Stimulated activated CD8-positive, alpha-beta memory T cell treated with anti-CD3 and anti-CD28 coated beads, Interleukin-4, amount 100 ng/mL, for 24 hours (primary cell): ENCODE data around the gene EFHD2.
"Not testable (repeated sequence)": the region's sequence is repeated elsewhere in the genome, so short reads cannot be mapped to it uniquely, and the experiment has no call there.

Experiments used
- DNase-seq: peaks from one replicate; pipeline ENCODE4 v3.0.0-alpha.2; 2020; ENCODE audit warnings: low read depth

Gene EFHD2, protein sequence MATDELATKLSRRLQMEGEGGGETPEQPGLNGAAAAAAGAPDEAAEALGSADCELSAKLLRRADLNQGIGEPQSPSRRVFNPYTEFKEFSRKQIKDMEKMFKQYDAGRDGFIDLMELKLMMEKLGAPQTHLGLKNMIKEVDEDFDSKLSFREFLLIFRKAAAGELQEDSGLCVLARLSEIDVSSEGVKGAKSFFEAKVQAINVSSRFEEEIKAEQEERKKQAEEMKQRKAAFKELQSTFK

DNA sequence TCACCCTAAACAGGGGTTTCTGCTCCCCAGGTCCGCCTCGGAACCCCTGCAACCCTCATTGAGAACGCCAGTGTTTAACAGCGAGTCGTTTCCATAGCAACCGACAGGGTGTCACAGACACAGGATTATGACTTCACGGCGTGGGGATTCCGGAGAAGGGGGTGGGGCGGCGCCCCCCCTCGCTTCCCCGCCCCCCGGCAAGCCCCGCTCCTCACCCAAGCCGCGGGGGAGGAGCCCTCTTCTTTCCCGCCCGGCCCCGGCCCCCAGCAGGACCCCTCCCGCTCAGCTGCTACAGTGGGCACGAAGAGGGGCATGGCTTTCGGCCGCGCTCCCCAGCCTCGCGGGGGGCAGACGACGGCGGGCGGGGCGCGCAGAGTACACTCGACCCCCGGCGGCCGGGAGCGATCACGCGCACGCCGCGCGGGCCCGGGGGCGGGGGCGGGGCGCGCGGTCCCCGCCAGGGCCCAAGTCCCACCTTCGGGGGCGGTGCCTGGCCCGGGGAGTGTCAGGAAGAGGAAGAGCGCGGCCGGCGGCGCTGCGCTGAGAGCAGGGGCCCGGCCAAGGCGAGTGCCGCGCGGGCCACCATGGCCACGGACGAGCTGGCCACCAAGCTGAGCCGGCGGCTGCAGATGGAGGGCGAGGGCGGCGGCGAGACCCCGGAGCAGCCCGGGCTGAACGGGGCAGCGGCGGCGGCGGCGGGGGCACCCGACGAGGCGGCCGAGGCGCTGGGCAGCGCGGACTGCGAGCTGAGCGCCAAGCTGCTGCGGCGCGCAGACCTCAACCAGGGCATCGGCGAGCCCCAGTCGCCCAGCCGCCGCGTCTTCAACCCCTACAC lies at the start of gene EFHD2:
Gene EFHD2, plus strand, starts transcription at position 501 of the 835 bp plus-strand sequence. Its CDS starts 84 bp downstream, at position 585.
- peak; percentile 80 for DNase-seq

DNA sequence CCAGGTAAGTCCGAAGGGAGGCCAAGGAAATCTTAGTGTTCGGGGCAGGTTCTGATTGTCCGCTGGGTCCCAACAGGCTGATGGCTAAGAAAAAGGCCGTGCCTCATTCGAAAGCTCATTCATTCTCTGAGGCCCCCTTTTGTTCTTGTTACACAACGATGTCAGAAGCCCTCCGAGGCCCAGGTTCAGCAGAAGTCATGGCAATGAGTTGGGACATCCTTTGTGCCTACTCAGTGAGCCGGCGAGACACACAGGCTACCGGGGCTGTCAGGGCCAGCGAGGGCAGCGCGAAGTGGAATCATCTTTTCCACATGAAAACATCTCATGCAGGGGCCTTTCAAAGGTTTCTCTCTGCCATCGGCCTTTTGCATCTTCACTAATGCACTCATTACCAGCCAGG lies 49.0 kb upstream of the EFHD2 start:
- no peak for DNase-seq

DNA sequence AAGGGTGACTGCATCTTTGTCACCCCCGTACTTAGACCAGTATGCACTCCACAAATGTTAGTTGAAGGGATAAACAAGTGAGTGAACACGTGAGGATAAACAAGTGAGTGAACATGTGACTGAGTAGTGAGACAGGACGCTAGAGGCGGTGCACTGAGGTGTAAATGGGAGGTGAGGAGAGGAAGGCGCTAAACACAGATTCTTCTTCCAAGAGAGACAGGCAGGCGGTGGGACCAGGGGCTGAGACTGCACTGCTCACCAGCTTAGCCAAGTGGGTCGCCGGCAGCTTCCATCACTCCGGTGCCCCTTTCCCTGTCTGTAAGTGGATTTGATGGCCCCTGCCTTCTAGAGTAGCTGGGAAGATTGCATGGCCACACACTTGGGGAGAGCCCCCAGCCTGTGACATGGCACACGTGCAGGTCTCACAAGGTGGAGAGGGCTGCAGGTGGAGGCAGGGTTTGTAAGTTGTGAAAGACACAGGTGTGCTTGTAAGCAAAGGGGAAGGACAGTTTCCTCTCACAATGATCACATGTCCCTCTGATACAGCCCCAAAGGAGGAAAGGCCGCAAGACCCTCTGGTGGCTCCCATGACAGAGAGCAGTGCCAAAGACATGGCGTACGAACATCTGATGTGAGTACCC lies 47.5 kb upstream of the EFHD2 start:
- DNase-seq = no peak

DNA sequence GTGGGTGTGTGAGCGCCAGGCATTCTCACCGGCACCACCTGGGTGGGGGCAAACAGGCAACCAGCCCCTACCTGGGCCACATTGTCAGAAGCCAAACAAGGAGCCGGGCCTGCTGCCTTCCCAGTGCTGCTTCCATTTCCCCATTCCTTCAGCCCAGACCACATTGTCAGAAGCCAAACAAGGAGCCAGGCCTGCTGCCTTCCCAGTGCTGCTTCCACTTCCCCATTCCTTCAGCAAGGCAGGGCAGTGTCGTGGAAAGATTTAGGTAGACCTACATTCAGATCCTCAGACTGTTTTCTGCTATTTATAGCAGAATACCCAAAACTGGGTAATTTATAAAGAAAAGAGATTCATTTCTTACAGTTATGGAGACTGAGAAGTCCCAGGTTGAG lies 47.0 kb upstream of the EFHD2 start:
- DNase-seq = no peak

DNA sequence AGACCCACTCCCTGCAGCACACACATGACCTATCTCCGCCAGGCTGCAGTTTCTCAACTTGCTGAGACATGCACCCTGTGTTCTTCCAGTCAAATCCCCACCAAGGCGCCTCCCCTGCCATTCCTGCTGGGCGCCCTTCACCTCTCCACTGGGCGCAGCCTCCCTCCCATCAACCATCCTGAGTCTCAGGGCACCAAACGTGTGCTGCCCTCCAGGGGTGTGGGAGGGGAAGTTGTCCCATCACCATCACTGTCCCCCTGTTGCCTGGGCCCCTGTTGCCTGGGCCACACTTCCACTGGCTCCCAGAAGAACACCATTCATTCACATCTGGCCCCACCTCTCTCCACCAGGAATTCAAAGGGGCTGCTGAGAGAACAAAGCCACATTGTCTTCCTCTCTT lies 44.9 kb upstream of the EFHD2 start:
- DNase-seq = no peak

DNA sequence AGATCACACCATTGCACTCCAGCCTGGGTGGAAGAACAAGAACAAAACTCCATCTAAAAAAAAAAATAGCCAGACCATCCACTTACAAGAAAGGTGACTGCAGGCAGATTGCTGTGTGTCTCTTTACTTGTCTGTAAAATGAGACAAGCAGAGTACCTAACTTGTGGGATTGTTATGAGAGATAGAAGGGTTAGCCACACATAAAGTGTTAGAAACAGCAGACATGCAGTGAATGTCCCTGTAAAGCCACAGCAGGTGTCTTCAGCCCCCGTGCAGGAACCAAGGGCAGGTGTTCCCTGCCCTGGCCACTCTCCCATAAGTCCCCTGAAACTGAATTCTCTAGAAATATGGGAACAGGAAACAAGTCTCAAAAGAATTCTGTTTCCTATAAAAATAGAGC lies 40.8 kb upstream of the EFHD2 start:
- no peak for DNase-seq

DNA sequence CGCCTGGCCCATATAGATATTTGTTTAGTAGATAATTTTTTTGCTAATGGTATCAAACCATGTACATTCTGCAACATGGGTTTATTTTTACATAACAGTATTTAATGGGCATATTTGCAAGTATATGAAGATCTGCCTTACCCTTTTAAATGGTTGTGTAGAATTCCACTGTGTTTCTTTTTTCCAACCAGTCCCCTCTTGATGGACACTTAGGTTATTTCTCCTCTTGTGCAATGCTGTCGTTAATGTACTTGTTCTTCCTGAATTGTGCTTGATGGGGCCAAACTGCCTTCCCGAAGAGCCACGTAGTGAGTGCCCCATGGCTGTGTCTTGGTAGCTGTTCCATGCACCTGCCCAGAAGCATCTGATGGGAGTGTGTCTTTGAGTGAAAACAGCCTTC lies 39.4 kb upstream of the EFHD2 start:
- no peak for DNase-seq

DNA sequence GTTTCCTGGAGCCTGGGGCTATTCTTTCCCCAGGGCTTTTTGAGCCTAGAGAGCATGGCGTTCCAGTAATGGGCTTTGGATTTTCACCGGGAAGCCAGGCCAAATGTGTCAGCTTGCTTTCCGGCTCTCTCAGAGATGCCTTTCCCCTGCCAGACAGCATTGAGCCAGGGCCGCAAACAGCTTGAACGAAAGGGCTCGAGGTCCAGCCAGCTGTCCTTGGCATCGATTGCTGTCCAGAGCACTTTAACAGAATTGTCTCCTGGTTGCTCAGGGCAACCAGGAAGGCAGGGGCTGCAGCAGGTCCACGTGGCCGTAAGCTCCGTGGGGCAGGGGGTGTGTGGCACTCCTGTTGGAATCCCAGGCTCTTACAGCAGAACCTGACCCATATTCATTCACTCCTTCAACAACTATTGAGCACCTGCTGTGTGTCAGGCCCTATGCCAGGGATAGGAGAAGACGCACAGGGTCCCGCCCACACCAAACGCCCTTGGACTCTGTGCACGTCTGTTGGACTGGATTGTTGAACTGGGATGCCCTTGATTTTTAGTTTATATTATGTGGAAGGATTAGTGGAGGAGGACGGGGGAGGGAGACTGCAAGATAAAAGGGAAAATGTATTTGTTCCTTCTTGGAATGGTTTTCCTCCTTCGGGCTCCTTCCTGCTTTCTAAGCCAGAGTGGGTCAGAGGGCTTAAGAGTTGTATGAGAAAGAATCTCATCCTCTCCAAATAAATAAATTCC lies 38.7 kb upstream of the EFHD2 start:
- no peak for DNase-seq

DNA sequence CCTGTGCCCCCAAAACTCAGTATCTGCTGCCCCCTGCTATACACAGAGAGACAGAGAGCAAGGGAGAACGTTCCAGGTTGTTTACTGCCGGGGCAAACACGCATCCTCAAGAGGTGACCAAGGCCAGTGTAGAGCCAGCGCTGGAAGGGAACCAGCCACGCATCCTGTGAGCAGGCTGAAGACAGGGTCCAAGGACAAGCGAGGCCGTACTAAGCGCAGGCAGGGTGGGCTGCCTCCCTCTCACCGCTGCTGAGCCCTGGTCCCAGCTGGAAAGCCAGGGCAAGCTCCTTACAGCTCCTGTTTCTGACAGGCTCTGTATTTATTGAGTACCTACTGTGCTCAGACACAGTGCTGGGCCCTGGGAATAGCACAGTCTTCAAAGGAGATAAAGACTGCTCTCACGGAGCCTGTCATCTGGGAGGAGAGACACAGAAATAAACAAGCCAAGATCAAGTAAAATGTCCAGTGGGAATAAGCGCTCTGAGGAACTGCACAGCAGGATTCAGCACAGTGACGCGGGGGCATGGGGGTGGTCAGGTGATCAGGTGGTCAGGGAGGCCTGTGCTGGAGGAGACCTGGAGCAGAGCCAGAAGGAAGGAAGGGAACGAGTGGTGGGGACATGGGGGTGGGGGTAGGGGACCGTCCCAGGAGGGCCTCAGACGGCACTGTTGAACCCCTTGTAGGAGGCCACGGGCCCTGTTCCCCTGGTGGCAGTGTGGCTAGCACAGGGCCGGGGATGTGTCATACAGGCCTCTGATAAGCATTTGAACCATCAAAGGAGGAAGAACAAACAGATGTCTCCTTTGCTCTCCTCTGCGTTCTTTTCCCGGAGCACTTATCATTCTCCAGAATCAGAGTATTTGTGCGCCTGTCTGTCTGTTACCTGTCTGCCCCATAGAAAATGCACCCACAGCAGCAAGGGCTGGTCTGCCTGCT lies 37.8 kb upstream of the EFHD2 start:
- DNase-seq = no peak

DNA sequence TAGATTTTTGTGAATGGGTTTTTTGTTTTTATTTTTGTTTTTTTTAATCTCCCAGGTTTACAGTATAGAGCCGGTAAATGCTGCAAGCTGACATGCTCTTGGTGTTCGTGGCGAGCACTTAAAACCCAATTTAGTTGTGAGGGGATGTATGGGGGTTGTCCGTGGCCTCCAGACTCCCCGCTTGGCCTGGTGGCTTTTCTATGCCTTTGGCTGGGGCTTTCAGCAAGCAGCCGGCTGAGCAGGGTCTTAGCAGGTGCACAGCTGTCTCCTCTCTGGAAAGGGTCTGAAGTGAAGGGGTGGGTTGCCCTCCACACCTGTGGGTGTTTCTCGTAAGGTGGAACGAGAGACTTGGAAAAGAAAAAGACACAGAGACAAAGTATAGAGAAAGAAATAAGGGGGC lies 31.0 kb upstream of the EFHD2 start:
- DNase-seq = no peak

DNA sequence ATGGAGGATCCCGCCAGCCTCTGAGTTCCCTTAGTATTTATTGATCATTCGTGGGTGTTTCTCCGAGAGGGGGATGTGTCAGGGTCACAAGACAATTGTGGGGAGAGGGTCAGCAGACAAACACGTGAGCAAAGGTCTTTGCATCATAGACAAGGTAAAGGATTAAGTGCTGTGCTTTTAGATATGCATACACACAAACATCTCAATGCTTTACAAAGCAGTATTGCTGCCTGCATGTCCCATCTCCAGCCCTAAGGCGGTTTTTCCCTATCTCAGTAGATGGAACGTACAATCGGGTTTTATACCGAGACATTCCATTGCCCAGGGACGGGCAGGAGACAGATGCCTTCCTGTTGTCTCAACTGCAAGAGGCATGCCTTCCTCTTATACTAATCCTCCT lies 30.5 kb upstream of the EFHD2 start:
- DNase-seq = not testable (repeated sequence)

DNA sequence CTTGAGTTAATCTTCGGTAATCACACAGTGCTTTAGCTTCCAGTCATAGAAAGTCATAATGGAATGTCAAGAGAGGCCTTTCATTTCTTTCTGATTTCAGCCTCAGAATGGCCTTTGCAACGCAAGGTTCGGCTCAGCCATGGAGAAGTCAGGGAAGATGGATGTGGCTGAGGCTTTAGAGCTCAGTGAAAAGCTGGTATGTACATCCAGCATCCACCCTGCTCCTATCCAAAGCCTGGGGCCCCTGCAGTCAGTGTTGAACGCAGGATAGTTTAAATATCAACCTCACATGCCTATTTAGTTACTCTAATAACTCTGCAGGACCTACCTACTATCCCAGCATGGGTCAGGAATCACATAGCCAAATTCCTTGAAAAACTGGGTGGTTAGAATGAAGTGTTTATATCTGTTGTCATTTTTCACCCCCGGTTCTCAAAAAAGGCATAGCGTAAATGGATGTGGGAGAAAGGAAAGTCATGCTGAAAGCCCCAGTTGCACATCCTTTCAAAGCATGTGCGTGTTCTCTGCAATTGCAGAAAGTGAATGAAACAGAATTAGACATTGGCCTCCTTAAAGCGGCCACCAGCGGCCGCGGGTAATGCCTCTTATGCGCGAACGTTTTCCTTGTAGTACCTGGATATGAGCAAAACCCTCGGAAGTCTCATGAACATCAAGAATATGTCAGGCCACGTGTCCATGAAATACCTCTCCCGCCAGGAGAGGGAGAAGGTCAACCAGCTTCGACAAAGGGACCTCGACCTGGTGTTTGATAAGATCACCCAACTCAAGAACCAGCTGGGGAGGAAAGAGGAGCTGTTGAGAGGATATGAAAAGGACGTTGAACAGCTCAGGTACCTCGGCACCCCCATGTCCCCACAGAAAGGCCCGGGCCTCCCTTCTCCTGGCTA lies 28.8 kb upstream of the EFHD2 start:
- no peak for DNase-seq

DNA sequence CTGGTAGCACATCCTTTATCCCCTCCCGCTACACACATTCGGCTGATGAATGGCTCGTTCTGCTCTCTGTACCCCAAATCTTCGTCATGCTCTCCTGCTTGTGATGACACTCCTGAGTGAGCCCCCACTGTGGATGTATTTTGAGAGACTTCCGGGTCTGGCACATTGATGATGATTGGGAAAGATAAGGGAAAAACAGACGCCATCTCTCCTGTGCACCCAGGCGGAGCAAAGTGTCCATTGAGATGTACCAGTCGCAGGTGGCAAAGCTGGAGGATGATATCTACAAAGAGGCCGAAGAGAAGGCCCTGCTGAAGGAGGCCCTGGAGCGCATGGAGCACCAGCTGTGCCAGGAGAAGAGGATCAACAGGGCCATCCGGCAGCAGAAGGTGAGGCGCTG lies 27.9 kb upstream of the EFHD2 start:
- no peak for DNase-seq

DNA sequence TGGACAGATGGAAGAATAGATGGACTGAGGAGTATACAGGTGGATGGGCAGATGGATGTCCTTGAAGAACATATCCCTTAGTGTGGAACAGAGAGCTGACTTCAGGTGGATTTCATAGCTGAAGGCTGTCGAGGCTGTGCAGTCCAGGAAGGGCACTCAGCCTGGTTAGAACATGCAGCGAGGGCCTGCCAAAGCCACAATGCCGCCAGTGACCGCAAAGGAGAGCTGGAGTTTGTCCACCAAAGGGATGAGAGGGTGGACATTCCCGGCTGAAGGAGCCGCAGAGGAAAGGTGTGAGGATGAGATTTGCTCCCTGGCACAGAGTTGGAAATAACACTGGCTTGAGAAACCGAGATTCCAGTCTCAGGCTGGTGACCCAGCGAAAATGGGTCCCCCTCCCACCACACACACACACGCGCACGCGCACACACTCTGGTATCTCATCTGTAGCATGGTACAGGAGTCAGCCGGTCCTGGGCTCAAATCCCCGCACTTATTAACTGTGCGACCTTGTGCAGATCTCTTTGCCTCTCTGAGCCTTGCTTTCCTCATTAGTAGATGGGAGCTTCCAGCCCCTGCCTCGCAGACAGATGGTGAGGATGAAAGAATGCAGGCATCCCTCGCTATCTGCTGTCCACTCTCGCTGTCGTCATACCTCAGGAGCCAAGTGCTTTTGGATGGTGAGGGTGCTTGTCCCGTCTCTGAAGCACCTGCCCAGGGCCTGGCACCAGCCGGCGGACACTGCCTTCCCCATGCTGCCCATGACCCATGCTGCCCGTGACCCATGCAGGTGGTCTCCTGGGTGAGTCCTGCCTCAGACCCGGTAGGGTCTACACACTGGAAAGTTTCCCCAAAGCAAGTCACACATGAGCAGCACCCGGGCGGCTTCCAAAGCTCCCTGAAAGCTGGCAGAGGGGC lies 26.8 kb upstream of the EFHD2 start:
- DNase-seq = no peak

DNA sequence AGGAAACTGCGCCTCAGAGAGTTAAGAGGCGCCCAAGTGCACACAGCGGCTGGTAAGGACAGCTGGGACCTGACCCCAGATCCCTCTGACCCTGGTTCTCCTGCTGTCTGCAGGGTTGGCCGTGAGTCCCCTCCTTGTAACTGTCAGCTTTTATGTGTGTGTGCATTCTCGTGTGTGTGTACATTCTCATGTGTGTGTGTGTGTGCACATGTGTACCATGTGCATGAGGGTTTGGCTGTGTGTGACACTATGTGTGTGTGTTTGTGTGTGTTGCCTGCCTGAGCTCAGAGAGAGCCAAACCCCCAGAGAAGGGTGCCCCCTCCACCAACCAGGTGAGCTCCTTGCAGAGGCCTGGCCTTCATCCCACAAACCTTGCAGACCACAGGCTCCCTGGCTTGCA lies 25.9 kb upstream of the EFHD2 start:
- DNase-seq = no peak

DNA sequence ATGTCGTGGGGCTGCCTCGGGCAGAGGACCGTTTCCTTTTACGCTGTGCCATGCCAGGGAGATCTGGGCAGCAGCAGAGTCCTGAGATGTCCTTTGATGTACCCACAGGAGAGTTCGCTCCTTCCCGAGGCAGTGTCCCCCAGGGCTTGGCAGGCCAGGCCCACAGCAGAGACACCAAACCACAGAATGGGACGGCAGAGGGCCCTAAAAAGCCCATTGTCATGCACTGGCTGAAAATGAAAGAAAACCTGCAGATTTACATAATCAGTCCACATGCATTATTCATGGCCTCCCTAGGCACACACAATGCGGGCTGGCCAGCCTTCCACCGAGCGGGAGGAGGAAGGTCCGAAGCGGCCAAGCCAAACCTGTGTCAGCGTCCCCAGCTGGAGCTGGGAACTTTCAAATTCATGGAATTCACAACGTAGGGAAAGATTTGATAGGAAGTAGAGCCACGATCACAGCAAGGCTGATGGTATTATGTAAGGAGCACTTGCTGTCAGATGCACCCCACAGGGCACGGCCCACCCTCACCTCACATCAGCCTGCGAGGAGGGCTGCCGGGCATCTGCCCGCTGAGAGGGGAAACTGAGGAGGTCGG lies 25.3 kb upstream of the EFHD2 start:
- no peak for DNase-seq

DNA sequence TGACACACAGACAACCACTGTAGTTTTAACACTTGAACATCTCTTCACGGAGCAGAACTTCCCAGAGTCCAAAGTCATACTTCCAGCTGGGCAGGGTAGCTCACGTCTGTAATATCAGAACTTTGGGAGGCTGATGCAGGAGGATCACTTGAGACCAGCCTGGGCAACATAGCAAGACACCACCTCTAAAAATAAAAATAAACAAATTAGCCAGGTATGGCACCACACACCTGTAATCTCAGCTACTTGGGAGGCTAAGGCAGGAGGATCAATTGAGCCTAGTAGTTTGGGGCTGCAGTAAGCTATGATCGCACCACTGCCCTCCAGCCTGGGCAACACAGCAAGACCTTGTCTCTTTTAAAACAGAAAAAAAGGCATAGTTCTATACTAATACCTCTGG lies 24.3 kb upstream of the EFHD2 start:
- DNase-seq = no peak

DNA sequence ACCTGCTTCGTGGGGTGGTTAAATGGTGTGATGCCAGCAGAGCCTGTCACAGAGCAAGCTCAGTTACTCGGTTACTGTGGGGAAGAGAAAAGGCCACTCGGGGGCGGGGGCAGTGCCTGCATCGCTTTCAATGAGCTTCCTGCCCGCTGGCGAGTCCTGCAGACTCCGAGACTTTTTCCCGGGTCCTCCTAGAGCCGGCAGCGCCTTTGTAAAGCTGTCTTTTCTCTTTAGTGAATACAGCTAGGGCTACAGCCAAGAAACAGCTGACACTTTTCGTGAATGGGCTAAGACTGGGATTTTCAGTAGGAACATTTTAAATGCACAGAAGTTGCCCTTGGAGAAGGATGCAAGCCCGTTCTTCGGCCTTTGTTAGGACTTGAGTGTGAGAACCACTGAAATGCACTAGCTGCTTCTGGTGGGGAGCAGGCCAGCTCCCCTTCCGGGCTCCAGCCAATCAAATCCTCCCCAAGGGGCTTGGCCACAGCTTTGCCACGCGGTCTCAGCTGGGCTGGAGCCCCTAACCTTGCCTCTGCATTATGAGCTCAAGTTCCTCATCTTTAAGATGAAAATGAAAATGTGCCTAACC lies 23.4 kb upstream of the EFHD2 start:
- DNase-seq = no peak
